Adrenal gland (tissue), 5 donors: ENCODE data around the gene SHROOM2.

Experiments used
- CTCF ChIP-seq, 6 experiments: fragments of 450-650 bp in 4 of 6; fragments of 200-600 bp in 2 of 6; sonication (generic) in 1 of 6; IDR thresholded peaks; 1 replicate in 5 of 6; 2 replicates in 1 of 6; pipeline versions ENCODE4 v1.5.1 to v1.8.0; 2016 to 2021; ENCODE audit warnings: antibody characterized with exemption in 6 of 6, mild to moderate bottlenecking in 2 of 6, moderate library complexity in 1 of 6
- POLR2A ChIP-seq, 2 donors: fragments of 450-650 bp; IDR thresholded peaks; one replicate each; pipeline ENCODE4 v1.6.1; 2017; ENCODE audit warnings: antibody characterized with exemption in 2 of 2, mild to moderate bottlenecking in 2 of 2, moderate library complexity in 1 of 2
- donor health status: DM: no; HTN: no; CAD: no.

GRCh38 chrX:9865804-9866472 is 79.7 kb downstream of the SHROOM2 start:
- no peak for TF ChIP-seq CTCF (IDR thresholded peaks at IDR 0.05)
- TF ChIP-seq POLR2A (IDR thresholded peaks at IDR 0.05): no peak
